ENCODE measurements around the gene PGAM5.

The PGAM5 gene

GRCh38 chr12:132723015-132723763, 12.5 kb downstream of the PGAM5 start:
- no peak for DNase-seq (ENCODE audit: low read depth)

- no peak for DNase-seq (ENCODE audit: low read depth)
Observed at GRCh38 chr12:132723764-132724140, 13.1 kb downstream of the PGAM5 start.

- peak; percentile 20 for DNase-seq (ENCODE audit: low read depth)
Observed at GRCh38 chr12:132724506-132725241, 14.0 kb downstream of the PGAM5 start.

- DNase-seq (ENCODE audit: low read depth) = no peak
Observed at GRCh38 chr12:132726386-132726785, 15.7 kb downstream of the PGAM5 start.

GRCh38 chr12:132727091-132727794, 16.6 kb downstream of the PGAM5 start:
- DNase-seq (ENCODE audit: low read depth) = no peak

GRCh38 chr12:132728502-132728901, 17.9 kb downstream of the PGAM5 start:
- no peak for DNase-seq (ENCODE audit: low read depth)

GRCh38 chr12:132729541-132730320, 19.1 kb downstream of the PGAM5 start:
- DNase-seq (ENCODE audit: low read depth) = no peak

- DNase-seq (ENCODE audit: low read depth) = no peak
Observed at GRCh38 chr12:132730353-132730752, 19.7 kb downstream of the PGAM5 start.

GRCh38 chr12:132731574-132731973, 20.9 kb downstream of the PGAM5 start:
- no peak for DNase-seq (ENCODE audit: low read depth)

GRCh38 chr12:132734206-132734605, 23.6 kb downstream of the PGAM5 start:
- no peak for DNase-seq (ENCODE audit: low read depth)

GRCh38 chr12:132735496-132735895, 24.9 kb downstream of the PGAM5 start:
- no peak for DNase-seq (ENCODE audit: low read depth)

GRCh38 chr12:132736378-132736777, 25.7 kb downstream of the PGAM5 start:
- DNase-seq (ENCODE audit: low read depth) = no peak

GRCh38 chr12:132736913-132737312, 26.3 kb downstream of the PGAM5 start:
- no peak for DNase-seq (ENCODE audit: low read depth)

- no peak for DNase-seq (ENCODE audit: low read depth)
Observed at GRCh38 chr12:132739600-132740312, 29.1 kb downstream of the PGAM5 start.

- DNase-seq (ENCODE audit: low read depth) = no peak
Observed at GRCh38 chr12:132740313-132740646, 29.6 kb downstream of the PGAM5 start.

GRCh38 chr12:132740652-132741051, 30.0 kb downstream of the PGAM5 start:
- DNase-seq (ENCODE audit: low read depth) = no peak

- no peak for DNase-seq (ENCODE audit: low read depth)
Observed at GRCh38 chr12:132741620-132742019, 31.0 kb downstream of the PGAM5 start.

- DNase-seq (ENCODE audit: low read depth) = no peak
Observed at GRCh38 chr12:132743831-132744230, 33.2 kb downstream of the PGAM5 start.

- DNase-seq (ENCODE audit: low read depth) = no peak
Observed at GRCh38 chr12:132746613-132747012, 36.0 kb downstream of the PGAM5 start.

- DNase-seq (ENCODE audit: low read depth) = no peak
Observed at GRCh38 chr12:132747395-132747794, 36.8 kb downstream of the PGAM5 start.

GRCh38 chr12:132747896-132748295, 37.3 kb downstream of the PGAM5 start:
- no peak for DNase-seq (ENCODE audit: low read depth)

GRCh38 chr12:132748319-132748718, 37.7 kb downstream of the PGAM5 start:
- no peak for DNase-seq (ENCODE audit: low read depth)

All from GM04504 (cell line).